Measurements from ENCODE around the gene UCN.

UCN gene

DNA sequence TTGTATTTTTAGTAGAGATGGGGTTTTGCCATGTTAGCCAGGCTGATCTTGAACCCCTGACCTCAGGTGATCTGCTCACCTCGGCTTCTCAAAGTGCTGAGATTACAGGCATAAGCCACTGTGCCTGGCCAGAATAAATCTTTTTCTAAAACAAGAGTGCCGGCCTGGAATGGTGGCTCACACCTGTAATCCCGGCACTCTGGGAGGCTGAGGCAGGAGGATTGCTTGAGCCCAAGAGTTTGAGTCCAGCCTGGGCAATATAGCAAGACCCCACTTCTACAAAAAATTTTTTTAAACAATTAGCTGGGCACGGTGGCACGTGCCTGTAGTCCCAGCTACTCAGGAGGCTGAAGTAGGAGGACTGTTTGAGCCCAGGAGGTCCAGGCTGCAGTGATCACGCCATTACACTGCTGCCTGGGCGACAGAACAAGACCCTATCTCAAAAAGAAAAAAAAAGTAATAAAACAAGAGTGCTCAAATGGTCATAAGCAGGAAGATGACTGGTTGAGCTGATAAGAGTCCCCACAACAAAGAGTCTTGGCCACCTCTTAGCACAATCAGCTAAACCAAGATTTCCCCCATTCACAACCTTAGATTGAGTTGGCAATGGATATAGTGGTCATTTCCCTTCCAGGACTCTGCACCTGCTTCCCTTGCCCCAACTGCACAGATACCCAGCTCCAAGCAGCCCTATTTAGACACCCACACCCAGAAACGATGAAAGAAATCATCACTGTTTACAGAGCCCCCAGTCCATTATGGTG is 5.8 kb upstream of the UCN start:
- Histone ChIP-seq H3K27me3 (ENCODE audit: control insufficient read depth, insufficient read depth, low read length) (peaks cover 5% of the 10 kb centered on the region; the same call in 1 of the 2 replicates), H3K9ac (ENCODE audit: low read depth, low read length) (no peak overlapping the region), H3K36me3 (ENCODE audit: control insufficient read depth, insufficient read depth, low read length) (no peaks in the 10 kb centered on the region), H3K27ac (ENCODE audit: low read depth, low read length) (no peak overlapping the region), H3K4me3 (ENCODE audit: low read depth, low read length) (no peak overlapping the region), H3K4me1 (ENCODE audit: control insufficient read depth, insufficient read depth, low read length) (no peaks in the 10 kb centered on the region), H3K9me3 (ENCODE audit: control insufficient read depth, insufficient read depth, low read length) (no peaks in the 10 kb centered on the region)

- Histone ChIP-seq H3K27me3 (ENCODE audit: control insufficient read depth, insufficient read depth, low read length) (peaks cover 23% of the 10 kb centered on the region), H3K4me3 (ENCODE audit: low read depth, low read length) (no peak overlapping the region), H3K36me3 (ENCODE audit: control insufficient read depth, insufficient read depth, low read length) (no peaks in the 10 kb centered on the region), H3K9ac (ENCODE audit: low read depth, low read length) (no peak overlapping the region), H3K27ac (ENCODE audit: low read depth, low read length) (no peak overlapping the region), H3K9me3 (ENCODE audit: control insufficient read depth, insufficient read depth, low read length) (no peaks in the 10 kb centered on the region), H3K4me1 (ENCODE audit: control insufficient read depth, insufficient read depth, low read length) (no peaks in the 10 kb centered on the region)
These were observed 3.9 kb upstream of the UCN start for GRCh38 chr2:27312152-27312551.

- no peaks in the 10 kb centered on the region for H3K9me3 ChIP-seq (ENCODE audit: control insufficient read depth, insufficient read depth, low read length)
- peaks cover 6% of the 10 kb centered on the region; the same call in 1 of the 2 replicates for H3K4me1 ChIP-seq (ENCODE audit: control insufficient read depth, insufficient read depth, low read length)
- no peak overlapping the region for H3K4me3 ChIP-seq (ENCODE audit: low read depth, low read length)
- H3K27me3 ChIP-seq (ENCODE audit: control insufficient read depth, insufficient read depth, low read length) = peaks cover 48% of the 10 kb centered on the region
- no peaks in the 10 kb centered on the region for H3K36me3 ChIP-seq (ENCODE audit: control insufficient read depth, insufficient read depth, low read length)
- no peak overlapping the region for H3K27ac ChIP-seq (ENCODE audit: low read depth, low read length)
- H3K9ac ChIP-seq (ENCODE audit: low read depth, low read length) = no peak overlapping the region
These were observed 1.4 kb upstream of the UCN start for GRCh38 chr2:27309651-27310050.

DNA sequence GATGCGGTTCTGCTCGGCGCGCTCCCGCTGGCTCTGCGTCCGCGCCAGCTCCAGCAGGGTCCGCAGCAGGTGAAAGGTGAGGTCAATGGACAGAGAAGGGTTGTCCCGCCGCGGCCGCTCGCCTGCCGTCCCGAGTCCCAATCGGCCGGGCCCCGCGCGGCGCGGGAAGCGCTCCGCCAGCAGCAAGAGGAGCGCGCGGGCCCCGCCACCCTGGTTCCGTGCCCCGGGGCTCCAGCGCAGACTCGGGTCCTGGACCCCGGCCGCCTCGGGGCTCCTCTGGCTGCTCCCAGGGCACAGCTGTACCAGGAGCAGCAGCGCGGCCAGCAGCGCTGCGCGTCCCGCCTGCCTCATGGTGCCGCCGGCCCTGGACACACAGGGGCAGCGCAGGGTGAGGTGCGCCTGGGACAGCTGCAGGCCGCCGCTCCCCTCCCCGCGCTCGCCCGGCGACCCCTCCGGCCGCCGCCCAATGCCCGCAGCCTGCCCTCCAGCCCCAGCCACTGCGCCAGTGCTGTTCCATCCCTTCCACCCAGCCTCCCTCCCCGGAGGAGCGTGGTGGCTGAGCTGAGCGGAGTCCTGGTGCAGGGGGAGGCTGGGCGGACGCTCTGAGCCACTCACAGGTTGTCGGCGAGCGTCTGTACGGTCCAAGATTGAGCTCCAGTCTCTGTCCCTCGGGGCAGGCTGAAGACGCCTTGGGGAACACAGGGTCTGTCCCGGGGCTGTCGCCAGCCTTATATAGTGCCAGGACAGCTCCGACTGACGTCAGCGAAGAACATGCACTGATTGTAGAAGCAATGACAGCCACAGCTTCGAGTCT is 493 bp downstream of the UCN start:
- no peaks in the 10 kb centered on the region for H3K9me3 ChIP-seq (ENCODE audit: control insufficient read depth, insufficient read depth, low read length)
- H3K36me3 ChIP-seq (ENCODE audit: control insufficient read depth, insufficient read depth, low read length) = no peaks in the 10 kb centered on the region
- peaks cover 6% of the 10 kb centered on the region; the same call in 1 of the 2 replicates for H3K4me1 ChIP-seq (ENCODE audit: control insufficient read depth, insufficient read depth, low read length)
- H3K27me3 ChIP-seq (ENCODE audit: control insufficient read depth, insufficient read depth, low read length) = peaks cover 52% of the 10 kb centered on the region
- no peak overlapping the region for H3K9ac ChIP-seq (ENCODE audit: low read depth, low read length)
- peak overlapping the region; percentile 53 for H3K4me3 ChIP-seq (ENCODE audit: low read depth, low read length)
- no peak overlapping the region for H3K27ac ChIP-seq (ENCODE audit: low read depth, low read length)

GRCh38 chr2:27307287-27307544 is 1.0 kb downstream of the UCN start:
- Histone ChIP-seq H3K9ac (ENCODE audit: low read depth, low read length) (no peak overlapping the region), H3K36me3 (ENCODE audit: control insufficient read depth, insufficient read depth, low read length) (no peaks in the 10 kb centered on the region), H3K4me1 (ENCODE audit: control insufficient read depth, insufficient read depth, low read length) (peaks cover 6% of the 10 kb centered on the region; the same call in 1 of the 2 replicates), H3K27ac (ENCODE audit: low read depth, low read length) (no peak overlapping the region), H3K9me3 (ENCODE audit: control insufficient read depth, insufficient read depth, low read length) (no peaks in the 10 kb centered on the region), H3K27me3 (ENCODE audit: control insufficient read depth, insufficient read depth, low read length) (peaks cover 52% of the 10 kb centered on the region), H3K4me3 (ENCODE audit: low read depth, low read length) (peak overlapping the region; percentile 53)

- Histone ChIP-seq H3K9ac (ENCODE audit: low read depth, low read length) (no peak overlapping the region), H3K9me3 (ENCODE audit: control insufficient read depth, insufficient read depth, low read length) (no peaks in the 10 kb centered on the region), H3K27ac (ENCODE audit: low read depth, low read length) (no peak overlapping the region), H3K4me1 (ENCODE audit: control insufficient read depth, insufficient read depth, low read length) (peaks cover 6% of the 10 kb centered on the region; the same call in 1 of the 2 replicates), H3K4me3 (ENCODE audit: low read depth, low read length) (peak overlapping the region; percentile 53), H3K36me3 (ENCODE audit: control insufficient read depth, insufficient read depth, low read length) (no peaks in the 10 kb centered on the region), H3K27me3 (ENCODE audit: control insufficient read depth, insufficient read depth, low read length) (peaks cover 52% of the 10 kb centered on the region)
These were observed 1.5 kb downstream of the UCN start for GRCh38 chr2:27306573-27307286.

- no peak overlapping the region for H3K9ac ChIP-seq (ENCODE audit: low read depth, low read length)
- no peaks in the 10 kb centered on the region for H3K36me3 ChIP-seq (ENCODE audit: control insufficient read depth, insufficient read depth, low read length)
- H3K9me3 ChIP-seq (ENCODE audit: control insufficient read depth, insufficient read depth, low read length) = no peaks in the 10 kb centered on the region
- H3K27ac ChIP-seq (ENCODE audit: low read depth, low read length) = no peak overlapping the region
- H3K4me1 ChIP-seq (ENCODE audit: control insufficient read depth, insufficient read depth, low read length) = peaks cover 6% of the 10 kb centered on the region; the same call in 1 of the 2 replicates
- peaks cover 52% of the 10 kb centered on the region for H3K27me3 ChIP-seq (ENCODE audit: control insufficient read depth, insufficient read depth, low read length)
- peak overlapping the region; percentile 53; the same call in 1 of the 2 replicates for H3K4me3 ChIP-seq (ENCODE audit: low read depth, low read length)
These were observed 2.1 kb downstream of the UCN start for GRCh38 chr2:27306136-27306535.

DNA sequence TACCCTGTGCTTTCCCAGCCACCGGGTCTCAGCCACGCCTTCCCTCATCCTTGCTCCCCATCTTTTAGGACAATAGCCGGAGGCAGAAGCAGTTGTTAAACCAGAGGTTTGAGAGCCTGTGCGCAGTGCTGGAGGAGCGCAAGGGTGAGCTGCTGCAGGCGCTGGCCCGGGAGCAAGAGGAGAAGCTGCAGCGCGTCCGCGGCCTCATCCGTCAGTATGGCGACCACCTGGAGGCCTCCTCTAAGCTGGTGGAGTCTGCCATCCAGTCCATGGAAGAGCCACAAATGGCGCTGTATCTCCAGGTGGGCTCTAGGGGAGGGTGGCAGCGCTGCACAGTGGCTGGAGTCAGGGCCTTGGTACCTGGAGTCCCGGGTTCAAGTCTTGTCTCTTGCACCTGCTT is 2.7 kb downstream of the UCN start:
- no peak overlapping the region for H3K4me3 ChIP-seq (ENCODE audit: low read depth, low read length)
- H3K27ac ChIP-seq (ENCODE audit: low read depth, low read length) = no peak overlapping the region
- no peaks in the 10 kb centered on the region for H3K36me3 ChIP-seq (ENCODE audit: control insufficient read depth, insufficient read depth, low read length)
- peaks cover 52% of the 10 kb centered on the region for H3K27me3 ChIP-seq (ENCODE audit: control insufficient read depth, insufficient read depth, low read length)
- peaks cover 6% of the 10 kb centered on the region; the same call in 1 of the 2 replicates for H3K4me1 ChIP-seq (ENCODE audit: control insufficient read depth, insufficient read depth, low read length)
- no peak overlapping the region for H3K9ac ChIP-seq (ENCODE audit: low read depth, low read length)
- no peaks in the 10 kb centered on the region for H3K9me3 ChIP-seq (ENCODE audit: control insufficient read depth, insufficient read depth, low read length)

DNA sequence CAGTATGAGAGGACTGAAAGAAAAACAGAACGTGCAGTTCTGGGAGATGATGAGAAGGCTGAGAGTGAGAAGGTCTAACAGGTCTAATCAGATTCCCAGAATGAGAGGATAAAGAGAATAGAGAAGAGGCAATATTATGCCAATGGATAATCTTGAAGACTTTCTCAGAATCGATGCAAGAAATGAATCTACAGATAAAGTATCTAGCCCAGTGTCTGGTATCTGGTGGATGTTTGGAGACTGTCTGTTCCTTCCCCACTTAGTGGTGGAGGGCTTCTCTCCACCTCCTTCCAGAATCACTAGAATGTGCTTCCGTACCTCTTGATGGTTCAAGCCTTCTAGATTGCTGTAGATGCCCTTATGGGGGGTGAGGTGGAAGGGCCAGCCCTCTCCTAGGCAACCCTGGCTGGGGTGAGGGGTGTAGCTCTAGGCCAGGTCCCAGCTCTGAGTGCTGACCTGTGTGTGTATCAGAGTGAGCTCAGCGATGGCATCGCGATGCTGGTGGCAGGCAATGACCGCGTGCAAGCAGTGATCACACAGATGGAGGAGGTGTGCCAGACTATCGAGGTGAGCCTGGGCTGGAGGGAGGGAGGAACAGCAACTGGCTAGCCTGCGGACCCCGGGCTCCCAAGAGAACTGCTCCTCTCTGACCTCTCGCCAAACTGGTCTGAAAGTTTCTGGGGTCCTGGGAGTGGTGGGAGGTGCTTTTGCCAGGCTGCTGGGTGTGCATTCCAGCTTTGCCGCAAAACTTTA is 3.6 kb downstream of the UCN start:
- Histone ChIP-seq H3K4me3 (ENCODE audit: low read depth, low read length) (no peak overlapping the region), H3K9me3 (ENCODE audit: control insufficient read depth, insufficient read depth, low read length) (no peaks in the 10 kb centered on the region), H3K36me3 (ENCODE audit: control insufficient read depth, insufficient read depth, low read length) (no peaks in the 10 kb centered on the region), H3K4me1 (ENCODE audit: control insufficient read depth, insufficient read depth, low read length) (peaks cover 6% of the 10 kb centered on the region; the same call in 1 of the 2 replicates), H3K27ac (ENCODE audit: low read depth, low read length) (no peak overlapping the region), H3K9ac (ENCODE audit: low read depth, low read length) (no peak overlapping the region), H3K27me3 (ENCODE audit: control insufficient read depth, insufficient read depth, low read length) (peaks cover 51% of the 10 kb centered on the region)
